ENCODE results near the gene AMMECR1L. TPM values are rescaled to one million over a fixed set of nuclear protein-coding genes. Genes with fewer than 3 reads are reported as not detected.

Gene AMMECR1L
- total and polyA plus RNA-seq, 2 of the 13 experiments (the other 11 are each of a cell fraction or from before 2014, with no cell fraction given) = 9.1 to 14.2 TPM

DNA sequence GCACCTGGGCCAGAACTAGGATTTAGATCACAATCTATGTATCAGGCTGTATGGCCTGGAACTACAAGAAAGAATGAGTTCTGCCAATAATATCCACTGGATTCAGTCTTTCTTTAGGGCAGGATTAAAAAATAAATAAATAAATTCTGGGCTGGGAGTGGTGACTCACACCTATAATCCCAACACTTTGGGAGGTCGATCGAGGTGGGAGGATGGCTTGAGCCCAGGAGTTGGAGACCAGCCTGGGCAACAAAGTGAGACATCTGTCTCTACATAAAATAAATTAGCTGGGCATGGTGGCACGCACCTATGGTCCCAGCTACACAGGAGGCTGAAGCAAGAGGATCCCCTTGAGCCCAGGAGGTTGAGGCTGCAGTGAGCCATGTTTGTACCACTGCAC lies 8.1 kb downstream of the AMMECR1L start (continued):
- TF ChIP-seq, protein P1, sequence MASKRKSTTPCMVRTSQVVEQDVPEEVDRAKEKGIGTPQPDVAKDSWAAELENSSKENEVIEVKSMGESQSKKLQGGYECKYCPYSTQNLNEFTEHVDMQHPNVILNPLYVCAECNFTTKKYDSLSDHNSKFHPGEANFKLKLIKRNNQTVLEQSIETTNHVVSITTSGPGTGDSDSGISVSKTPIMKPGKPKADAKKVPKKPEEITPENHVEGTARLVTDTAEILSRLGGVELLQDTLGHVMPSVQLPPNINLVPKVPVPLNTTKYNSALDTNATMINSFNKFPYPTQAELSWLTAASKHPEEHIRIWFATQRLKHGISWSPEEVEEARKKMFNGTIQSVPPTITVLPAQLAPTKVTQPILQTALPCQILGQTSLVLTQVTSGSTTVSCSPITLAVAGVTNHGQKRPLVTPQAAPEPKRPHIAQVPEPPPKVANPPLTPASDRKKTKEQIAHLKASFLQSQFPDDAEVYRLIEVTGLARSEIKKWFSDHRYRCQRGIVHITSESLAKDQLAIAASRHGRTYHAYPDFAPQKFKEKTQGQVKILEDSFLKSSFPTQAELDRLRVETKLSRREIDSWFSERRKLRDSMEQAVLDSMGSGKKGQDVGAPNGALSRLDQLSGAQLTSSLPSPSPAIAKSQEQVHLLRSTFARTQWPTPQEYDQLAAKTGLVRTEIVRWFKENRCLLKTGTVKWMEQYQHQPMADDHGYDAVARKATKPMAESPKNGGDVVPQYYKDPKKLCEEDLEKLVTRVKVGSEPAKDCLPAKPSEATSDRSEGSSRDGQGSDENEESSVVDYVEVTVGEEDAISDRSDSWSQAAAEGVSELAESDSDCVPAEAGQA (IDR thresholded peaks at IDR 0.05; ENCODE audit: low read depth) = no peak
- TF ChIP-seq, protein P1 (CRISPR knock-in tag; IDR thresholded peaks at IDR 0.05; ENCODE audit: borderline replicate concordance) = no peak
- TF ChIP-seq, protein P2, sequence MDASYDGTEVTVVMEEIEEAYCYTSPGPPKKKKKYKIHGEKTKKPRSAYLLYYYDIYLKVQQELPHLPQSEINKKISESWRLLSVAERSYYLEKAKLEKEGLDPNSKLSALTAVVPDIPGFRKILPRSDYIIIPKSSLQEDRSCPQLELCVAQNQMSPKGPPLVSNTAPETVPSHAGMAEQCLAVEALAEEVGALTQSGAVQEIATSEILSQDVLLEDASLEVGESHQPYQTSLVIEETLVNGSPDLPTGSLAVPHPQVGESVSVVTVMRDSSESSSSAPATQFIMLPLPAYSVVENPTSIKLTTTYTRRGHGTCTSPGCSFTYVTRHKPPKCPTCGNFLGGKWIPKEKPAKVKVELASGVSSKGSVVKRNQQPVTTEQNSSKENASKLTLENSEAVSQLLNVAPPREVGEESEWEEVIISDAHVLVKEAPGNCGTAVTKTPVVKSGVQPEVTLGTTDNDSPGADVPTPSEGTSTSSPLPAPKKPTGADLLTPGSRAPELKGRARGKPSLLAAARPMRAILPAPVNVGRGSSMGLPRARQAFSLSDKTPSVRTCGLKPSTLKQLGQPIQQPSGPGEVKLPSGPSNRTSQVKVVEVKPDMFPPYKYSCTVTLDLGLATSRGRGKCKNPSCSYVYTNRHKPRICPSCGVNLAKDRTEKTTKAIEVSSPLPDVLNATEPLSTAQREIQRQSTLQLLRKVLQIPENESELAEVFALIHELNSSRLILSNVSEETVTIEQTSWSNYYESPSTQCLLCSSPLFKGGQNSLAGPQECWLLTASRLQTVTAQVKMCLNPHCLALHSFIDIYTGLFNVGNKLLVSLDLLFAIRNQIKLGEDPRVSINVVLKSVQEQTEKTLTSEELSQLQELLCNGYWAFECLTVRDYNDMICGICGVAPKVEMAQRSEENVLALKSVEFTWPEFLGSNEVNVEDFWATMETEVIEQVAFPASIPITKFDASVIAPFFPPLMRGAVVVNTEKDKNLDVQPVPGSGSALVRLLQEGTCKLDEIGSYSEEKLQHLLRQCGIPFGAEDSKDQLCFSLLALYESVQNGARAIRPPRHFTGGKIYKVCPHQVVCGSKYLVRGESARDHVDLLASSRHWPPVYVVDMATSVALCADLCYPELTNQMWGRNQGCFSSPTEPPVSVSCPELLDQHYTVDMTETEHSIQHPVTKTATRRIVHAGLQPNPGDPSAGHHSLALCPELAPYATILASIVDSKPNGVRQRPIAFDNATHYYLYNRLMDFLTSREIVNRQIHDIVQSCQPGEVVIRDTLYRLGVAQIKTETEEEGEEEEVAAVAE (CRISPR knock-in tag; IDR thresholded peaks at IDR 0.05; ENCODE audit: borderline replicate concordance) = no peak

Data from HepG2 (cell line).